Stomach (tissue), 9 donors: Measurements from ENCODE around the gene GTF2IRD1. TPM values are rescaled to one million over a fixed set of nuclear protein-coding genes. Genes with fewer than 3 reads are reported as not detected.
A peak's percentile ranks its signal among the peaks of the same experiment; 100 is the strongest.

Experiments
- DNase-seq, 2 donors: peaks; one replicate each; pipeline versions ENCODE4 v3.0.0 to v3.0.0-alpha.2; 2013 to 2019
- H3K27ac ChIP-seq, 5 donors: fragments of 200-600 bp in 4 of 5; sonication (generic) in 4 of 5; one replicate each; pipeline ENCODE4 v1.5.1; 2013 to 2019; ENCODE audit warnings: mild to moderate bottlenecking in 1 of 5, moderate library complexity in 1 of 5
- H3K27me3 ChIP-seq, 3 donors: fragments of 200-600 bp; sonication (generic); one replicate each; pipeline ENCODE4 v1.5.1; 2017 to 2019; ENCODE audit warnings: mixed run types in 1 of 3
- H3K36me3 ChIP-seq, 4 donors: fragments of 200-600 bp; sonication (generic); 1 replicate in 3 of 4; 2 replicates in 1 of 4; pipeline ENCODE4 v1.5.1; 2016 to 2019
- H3K4me1 ChIP-seq, 4 donors: fragments of 200-600 bp; sonication (generic); one replicate each; pipeline ENCODE4 v1.5.1; 2016 to 2019
- H3K4me3 ChIP-seq, 4 donors: fragments of 200-600 bp; sonication (generic) in 3 of 4; one replicate each; pipeline ENCODE4 v1.5.1; 2016 to 2019; ENCODE audit warnings: mild to moderate bottlenecking in 1 of 4
- H3K9me3 ChIP-seq, 4 donors: fragments of 200-600 bp; sonication (generic); one replicate each; pipeline ENCODE4 v1.5.1; 2016 to 2019
- EP300 ChIP-seq: sonication (generic); formaldehyde crosslinking; IDR thresholded peaks from one replicate; pipeline ENCODE4 v1.6.1; 2017; ENCODE audit warnings: antibody characterized with exemption
- POLR2A ChIP-seq, 4 donors: fragments of 450-650 bp; IDR thresholded peaks; one replicate each; pipeline ENCODE4 v1.6.1; 2016; ENCODE audit warnings: antibody characterized with exemption in 4 of 4, control low read depth in 2 of 4, mild to moderate bottlenecking in 1 of 4, moderate library complexity in 1 of 4
- POLR2AphosphoS5 ChIP-seq, 3 donors: sonication (generic); formaldehyde crosslinking; IDR thresholded peaks; one replicate each; pipeline ENCODE4 v1.6.1; 2016; ENCODE audit warnings: antibody characterized with exemption in 3 of 3
- WGBS, 5 donors: extraction: QIAGEN DNeasy Blood & Tissue Kit in 3 of 5; methylation state at CpG; one replicate each; pipeline versions ENCODE4 v1.1.5 to v1.1.7; 2013 to 2018; 5-methylcytosine and 5-hydroxymethylcytosine counted together
- intact Hi-C: fragments of 100-400 bp; cut with DNase I; formaldehyde crosslinking; loops from one replicate; pipeline ENCODE4 v1.15.1; 2023; ENCODE audit warnings: low total_unique reads
- polyA plus RNA-seq, 3 donors: library from polyadenylated mRNA; stranded (reverse); fragments of 200-250 nt; gene quantifications; one replicate each; pipeline ENCODE4 v1.2.3, GENCODE V29; 2013
- total RNA-seq, 5 donors: library from RNA; depleted of rRNA; stranded (reverse); fragments of >200 nt; gene quantifications; one replicate each; pipeline versions ENCODE4 v1.1.0 to v1.2.3, GENCODE V29; 2014 to 2016
- TF ChIP-seq, protein P1 (sequence below), 7 experiments: fragments of 450-650 bp in 4 of 7; fragments of 200-600 bp in 3 of 7; sonication (generic) in 3 of 7; IDR thresholded peaks; one replicate each; pipeline ENCODE4 v1.5.1; 2016 to 2019; ENCODE audit warnings: antibody characterized with exemption in 7 of 7, control low read depth in 2 of 7, mild to moderate bottlenecking in 1 of 7
- donor health status: healthy with polysubstance abuse.
- donor health status: Bipolar disorder and iron deficiency.
- donor health status: healthy.

GTF2IRD1 gene
- total and polyA plus RNA-seq, 8 donors: 8.0 to 41.1 (median 15.3) TPM

DNA sequence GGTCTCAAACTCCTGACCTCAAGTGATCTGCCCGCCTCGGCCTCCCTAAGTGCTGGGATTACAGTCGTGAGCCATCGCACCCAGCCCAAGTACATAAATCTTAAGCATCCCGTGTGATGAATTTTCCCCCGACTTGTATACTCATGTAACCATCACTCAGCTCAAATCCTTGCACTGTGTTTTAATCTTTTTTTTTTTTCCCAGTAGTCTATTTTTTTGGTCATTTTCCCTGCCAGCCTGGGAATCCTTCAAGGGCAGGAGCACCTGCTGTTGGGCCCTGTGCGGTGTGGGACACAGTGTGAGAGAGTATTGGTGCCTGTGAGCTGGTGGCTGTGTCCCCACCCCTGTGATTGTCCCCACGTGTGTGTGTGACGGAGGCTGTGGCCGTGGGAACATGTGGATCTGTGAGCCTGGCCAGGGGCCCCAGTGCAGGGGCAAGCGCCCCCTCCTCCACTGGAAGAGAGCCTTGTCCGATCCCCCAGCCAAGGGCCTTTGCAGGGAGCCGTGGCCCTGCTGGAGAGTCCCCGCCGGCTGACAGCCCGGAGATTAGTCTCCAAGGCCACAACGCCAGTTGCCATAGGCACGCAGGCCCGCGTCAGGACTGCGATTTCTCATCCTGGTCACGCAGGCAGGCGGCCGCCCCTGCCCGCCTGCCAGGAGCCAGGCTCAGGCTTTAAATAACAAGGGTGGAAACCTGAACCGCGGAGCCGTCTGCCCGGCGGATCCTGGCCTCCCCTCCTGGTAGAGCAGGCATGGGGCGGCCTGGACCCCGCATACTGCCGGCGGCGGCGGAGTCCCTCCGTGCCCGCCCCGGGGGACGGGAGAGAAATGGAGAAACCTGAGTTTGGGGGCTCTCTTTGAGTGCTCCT lies 26.5 kb downstream of the GTF2IRD1 start:
- peaks cover 62 to 90% (median 83%) of the 10 kb centered on the region in 4 donors for H3K4me1 ChIP-seq
- 15 to 20% (median 18%) methylated on average over 17 to 40 of the region's 40 CpGs for WGBS, 5 donors
- peak overlapping the region; percentile 34 to 45 (median 36) for H3K4me3 ChIP-seq

DNA sequence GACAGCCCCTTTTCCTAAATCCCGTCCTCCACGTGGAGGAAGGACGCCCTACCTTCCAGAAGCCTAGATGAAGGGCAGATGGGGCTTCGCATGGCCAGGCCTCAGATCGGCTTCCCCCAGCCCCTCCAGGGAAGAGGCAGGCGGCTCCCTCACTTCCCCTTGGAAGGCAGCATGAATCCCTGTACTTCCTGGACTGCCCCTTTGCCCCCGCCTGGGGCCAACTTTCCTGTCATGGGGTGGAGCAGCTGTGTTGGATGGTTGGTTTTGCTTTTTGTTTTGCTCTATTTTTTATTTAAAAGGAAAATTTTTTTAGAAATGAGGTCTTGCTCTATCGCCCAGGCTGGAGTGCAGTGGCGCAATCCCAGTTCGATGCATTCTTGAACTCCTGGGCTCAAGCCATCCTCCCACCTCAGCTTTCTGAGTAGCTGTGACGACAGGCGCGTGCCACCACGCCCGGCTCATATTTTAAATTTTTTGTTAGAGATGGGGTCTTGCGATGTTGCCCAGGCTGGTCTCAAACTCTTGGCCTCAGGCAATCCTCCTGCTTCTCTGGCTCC lies 27.2 kb downstream of the GTF2IRD1 start:
- peak; percentile 53 to 73 for DNase-seq
- TF ChIP-seq, protein P1, sequence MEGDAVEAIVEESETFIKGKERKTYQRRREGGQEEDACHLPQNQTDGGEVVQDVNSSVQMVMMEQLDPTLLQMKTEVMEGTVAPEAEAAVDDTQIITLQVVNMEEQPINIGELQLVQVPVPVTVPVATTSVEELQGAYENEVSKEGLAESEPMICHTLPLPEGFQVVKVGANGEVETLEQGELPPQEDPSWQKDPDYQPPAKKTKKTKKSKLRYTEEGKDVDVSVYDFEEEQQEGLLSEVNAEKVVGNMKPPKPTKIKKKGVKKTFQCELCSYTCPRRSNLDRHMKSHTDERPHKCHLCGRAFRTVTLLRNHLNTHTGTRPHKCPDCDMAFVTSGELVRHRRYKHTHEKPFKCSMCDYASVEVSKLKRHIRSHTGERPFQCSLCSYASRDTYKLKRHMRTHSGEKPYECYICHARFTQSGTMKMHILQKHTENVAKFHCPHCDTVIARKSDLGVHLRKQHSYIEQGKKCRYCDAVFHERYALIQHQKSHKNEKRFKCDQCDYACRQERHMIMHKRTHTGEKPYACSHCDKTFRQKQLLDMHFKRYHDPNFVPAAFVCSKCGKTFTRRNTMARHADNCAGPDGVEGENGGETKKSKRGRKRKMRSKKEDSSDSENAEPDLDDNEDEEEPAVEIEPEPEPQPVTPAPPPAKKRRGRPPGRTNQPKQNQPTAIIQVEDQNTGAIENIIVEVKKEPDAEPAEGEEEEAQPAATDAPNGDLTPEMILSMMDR (IDR thresholded peaks at IDR 0.05): no peak
- TF ChIP-seq POLR2AphosphoS5 (IDR thresholded peaks at IDR 0.05) (peak in 1 of 3 donors; percentile 44), EP300 (no peak), POLR2A (IDR thresholded peaks at IDR 0.05) (no peak)
- peak overlapping the region; percentile 34 to 45 (median 36) for H3K4me3 ChIP-seq
- H3K27me3 ChIP-seq: peaks cover 0 to 6% (median 0%) of the 10 kb centered on the region in 3 donors
- H3K9me3 ChIP-seq: no peaks in the 10 kb centered on the region
- intact Hi-C loops: no loop called here
- 42 to 58% (median 50%) methylated on average over 15 to 16 of the region's 16 CpGs for WGBS, 5 donors
- H3K36me3 ChIP-seq: no peaks in the 10 kb centered on the region
- peaks cover 62 to 85% (median 76%) of the 10 kb centered on the region in 4 donors for H3K4me1 ChIP-seq
- peak overlapping the region; percentile 78 to 98 (median 93) for H3K27ac ChIP-seq

More for the DNA sequence above, 26.5 kb downstream of the GTF2IRD1 start:
- intact Hi-C loops: no loop called here
- Histone ChIP-seq H3K27ac (peak overlapping the region; percentile 78 to 98 (median 93)), H3K9me3 (no peaks in the 10 kb centered on the region), H3K27me3 (peaks cover 0 to 6% (median 0%) of the 10 kb centered on the region in 3 donors), H3K36me3 (no peaks in the 10 kb centered on the region)
- TF ChIP-seq, protein P1 (IDR thresholded peaks at IDR 0.05): no peak
- TF ChIP-seq EP300 (peak; percentile 89), POLR2AphosphoS5 (IDR thresholded peaks at IDR 0.05) (peak; percentile 77 to 93 (median 87)), POLR2A (IDR thresholded peaks at IDR 0.05) (no peak)
- peak; percentile 86 to 94 for DNase-seq

DNA sequence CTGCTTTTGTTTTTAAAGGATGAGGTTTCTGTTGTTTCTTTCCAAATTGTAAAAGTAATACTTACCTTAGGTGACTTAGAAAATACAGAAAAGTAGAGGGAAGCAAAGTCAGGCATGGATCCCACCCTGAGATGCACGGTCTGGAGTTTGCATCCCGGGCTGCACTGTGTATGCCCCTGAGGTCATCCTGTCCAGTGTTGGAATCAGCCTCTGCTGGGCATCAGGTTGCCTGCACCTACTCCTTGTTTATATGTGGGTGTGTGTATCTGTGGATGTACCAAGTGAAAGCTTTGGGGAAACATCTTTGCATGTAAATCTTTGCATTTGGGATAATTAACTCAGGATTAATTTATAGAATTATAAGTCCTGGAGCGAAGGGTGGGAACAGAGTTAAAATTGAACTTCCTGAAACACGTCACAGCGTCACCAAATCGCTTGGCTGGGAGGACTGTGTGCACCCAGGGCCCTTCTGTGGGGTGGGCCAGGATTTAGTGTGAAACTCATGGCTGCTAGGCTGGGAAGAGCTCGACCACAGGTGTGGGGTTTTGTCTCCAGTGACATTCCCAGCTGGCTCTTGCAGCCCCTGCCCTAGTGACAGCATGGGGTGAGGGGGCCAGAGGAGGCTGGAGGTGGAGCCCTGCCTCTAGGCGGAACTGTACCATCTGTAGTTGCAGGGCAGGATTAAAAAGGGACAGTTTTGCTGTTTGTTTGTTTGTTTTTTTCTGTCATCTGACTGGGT lies 27.9 kb downstream of the GTF2IRD1 start:
- intact Hi-C loops: no loop called here
- 71 to 82% (median 79%) methylated on average over 8 of the region's 8 CpGs for WGBS, 5 donors

More for the DNA sequence above, 27.9 kb downstream of the GTF2IRD1 start:
- no peaks in the 10 kb centered on the region for H3K36me3 ChIP-seq
- H3K4me1 ChIP-seq: peaks cover 60 to 78% (median 69%) of the 10 kb centered on the region in 4 donors
- DNase-seq: no peak
- H3K27me3 ChIP-seq: peaks cover 0 to 6% (median 0%) of the 10 kb centered on the region in 3 donors
- peak overlapping the region in 2 of 4 donors; percentile 37 to 45 for H3K4me3 ChIP-seq
- peak overlapping the region; percentile 35 to 98 (median 93) for H3K27ac ChIP-seq
- H3K9me3 ChIP-seq: no peaks in the 10 kb centered on the region
- TF ChIP-seq POLR2A (IDR thresholded peaks at IDR 0.05) (no peak), EP300 (no peak), POLR2AphosphoS5 (IDR thresholded peaks at IDR 0.05) (no peak)
- TF ChIP-seq, protein P1 (IDR thresholded peaks at IDR 0.05): no peak
